ENCODE results near the gene GPC5. TPM values are rescaled to one million over a fixed set of nuclear protein-coding genes. Genes with fewer than 3 reads are reported as not detected.

Gene GPC5
- total RNA-seq, 1 donor from 2014 or later, result 10.2 TPM

- H3K27ac Mint-ChIP-seq (ENCODE audit: unreplicated experiment), result no peak overlapping the region
- no peaks in the 10 kb centered on the region for H3K27me3 Mint-ChIP-seq (ENCODE audit: unreplicated experiment)
Observed at GRCh38 chr13:91630946-91631345, 232.5 kb downstream of the GPC5 start.

DNA sequence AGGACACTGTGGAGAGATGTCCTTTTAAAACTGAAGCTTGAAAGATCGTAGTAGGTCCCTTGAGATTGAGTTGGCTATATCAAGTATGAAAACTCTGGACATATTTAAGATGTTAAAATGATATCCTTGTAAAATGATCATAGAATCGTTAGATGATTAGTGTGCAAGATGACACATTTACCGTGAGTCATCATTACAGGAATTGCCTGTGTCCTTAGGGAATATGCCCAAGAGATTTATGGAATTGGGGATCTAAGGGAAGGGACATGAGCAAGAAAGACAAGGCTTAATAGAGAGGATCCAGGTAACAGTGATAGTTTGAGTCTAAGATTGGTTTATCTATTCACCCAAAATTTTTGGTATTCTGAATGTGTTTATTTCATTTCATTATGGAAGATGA lies 233.7 kb downstream of the GPC5 start:
- DNase-seq, result no peak
- H3K27me3 Mint-ChIP-seq (ENCODE audit: unreplicated experiment), result no peaks in the 10 kb centered on the region
- no peak overlapping the region for H3K27ac Mint-ChIP-seq (ENCODE audit: unreplicated experiment)
- no peaks in the 10 kb centered on the region for H3K4me1 Mint-ChIP-seq (ENCODE audit: low read depth, unreplicated experiment)
- no peak overlapping the region for H3K4me3 Mint-ChIP-seq (ENCODE audit: unreplicated experiment)
- H3K36me3 Mint-ChIP-seq (ENCODE audit: unreplicated experiment), result no peaks in the 10 kb centered on the region
- no peak for TF ChIP-seq CTCF (IDR thresholded peaks at IDR 0.05; ENCODE audit: partially characterized antibody, unreplicated experiment)
- no peaks in the 10 kb centered on the region for H3K9me3 Mint-ChIP-seq (ENCODE audit: unreplicated experiment)

More at GRCh38 chr13:91630946-91631345, 232.5 kb downstream of the GPC5 start:
- no peak for DNase-seq
- TF ChIP-seq CTCF (IDR thresholded peaks at IDR 0.05; ENCODE audit: partially characterized antibody, unreplicated experiment), result no peak
- no peak overlapping the region for H3K4me3 Mint-ChIP-seq (ENCODE audit: unreplicated experiment)
- no peaks in the 10 kb centered on the region for H3K9me3 Mint-ChIP-seq (ENCODE audit: unreplicated experiment)
- no peaks in the 10 kb centered on the region for H3K36me3 Mint-ChIP-seq (ENCODE audit: unreplicated experiment)
- H3K4me1 Mint-ChIP-seq (ENCODE audit: low read depth, unreplicated experiment), result no peaks in the 10 kb centered on the region

DNA sequence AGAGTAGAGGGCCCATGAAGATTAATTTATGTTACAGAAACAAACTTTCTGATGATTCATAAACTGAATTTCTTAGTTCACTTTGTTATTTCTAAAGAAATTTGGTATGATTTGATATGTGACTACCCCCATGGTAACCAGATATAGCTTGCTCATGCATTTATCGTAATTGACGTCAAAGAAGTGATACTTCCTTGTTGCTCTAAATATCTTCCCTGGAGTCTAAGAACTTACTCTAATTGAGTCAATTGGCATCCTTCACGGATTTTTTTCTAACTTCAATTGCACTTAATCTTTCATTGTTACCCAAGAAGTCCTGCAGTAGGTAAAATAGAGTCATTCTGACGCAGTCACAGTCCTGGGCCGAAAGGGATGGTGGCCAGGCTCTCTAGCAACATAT lies 240.9 kb downstream of the GPC5 start:
- H3K9me3 Mint-ChIP-seq (ENCODE audit: unreplicated experiment), result peaks cover 1% of the 10 kb centered on the region
- H3K4me3 Mint-ChIP-seq (ENCODE audit: unreplicated experiment), result no peak overlapping the region
- DNase-seq, result no peak
- no peaks in the 10 kb centered on the region for H3K36me3 Mint-ChIP-seq (ENCODE audit: unreplicated experiment)
- H3K27me3 Mint-ChIP-seq (ENCODE audit: unreplicated experiment), result no peaks in the 10 kb centered on the region
- TF ChIP-seq CTCF (IDR thresholded peaks at IDR 0.05; ENCODE audit: partially characterized antibody, unreplicated experiment), result no peak
- H3K4me1 Mint-ChIP-seq (ENCODE audit: low read depth, unreplicated experiment), result no peaks in the 10 kb centered on the region
- H3K27ac Mint-ChIP-seq (ENCODE audit: unreplicated experiment), result no peak overlapping the region

GRCh38 chr13:91643394-91643793 lies 245.0 kb downstream of the GPC5 start:
- H3K36me3 Mint-ChIP-seq (ENCODE audit: unreplicated experiment), result no peaks in the 10 kb centered on the region
- DNase-seq, result no peak
- H3K4me3 Mint-ChIP-seq (ENCODE audit: unreplicated experiment), result no peak overlapping the region
- TF ChIP-seq CTCF (IDR thresholded peaks at IDR 0.05; ENCODE audit: partially characterized antibody, unreplicated experiment), result no peak
- H3K27ac Mint-ChIP-seq (ENCODE audit: unreplicated experiment), result no peak overlapping the region
- H3K9me3 Mint-ChIP-seq (ENCODE audit: unreplicated experiment), result peaks cover 1% of the 10 kb centered on the region
- H3K4me1 Mint-ChIP-seq (ENCODE audit: low read depth, unreplicated experiment), result no peaks in the 10 kb centered on the region
- no peaks in the 10 kb centered on the region for H3K27me3 Mint-ChIP-seq (ENCODE audit: unreplicated experiment)

DNA sequence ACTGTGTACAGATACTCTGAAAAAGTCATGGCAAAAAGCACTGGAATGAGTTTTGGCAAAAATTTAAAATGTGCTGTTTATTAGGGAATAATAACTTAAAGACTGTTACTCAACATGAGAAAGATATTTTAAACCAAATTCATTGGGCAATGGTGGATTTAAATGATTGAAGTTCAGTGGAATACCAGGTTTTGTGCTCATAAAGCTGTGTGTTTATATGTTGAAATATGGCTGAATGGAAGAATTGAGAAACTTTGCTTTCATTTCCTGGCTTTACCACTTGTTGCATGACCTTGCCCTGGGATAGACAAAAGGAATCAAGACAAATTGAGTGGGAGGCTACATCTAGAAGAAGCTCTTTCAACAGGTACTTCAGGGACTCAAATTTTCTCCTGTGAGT lies 246.4 kb downstream of the GPC5 start:
- Mint-ChIP-seq H3K4me3 (ENCODE audit: unreplicated experiment) (no peak overlapping the region), H3K9me3 (ENCODE audit: unreplicated experiment) (peaks cover 4% of the 10 kb centered on the region), H3K27ac (ENCODE audit: unreplicated experiment) (no peak overlapping the region), H3K27me3 (ENCODE audit: unreplicated experiment) (no peaks in the 10 kb centered on the region), H3K36me3 (ENCODE audit: unreplicated experiment) (no peaks in the 10 kb centered on the region), H3K4me1 (ENCODE audit: low read depth, unreplicated experiment) (peaks cover 2% of the 10 kb centered on the region)
- TF ChIP-seq CTCF (IDR thresholded peaks at IDR 0.05; ENCODE audit: partially characterized antibody, unreplicated experiment), result no peak
- no peak for DNase-seq

Measured in glutamatergic neuron (in vitro differentiated cells).